GM19193 (cell line): ENCODE measurements around the gene MICAL1.

Experiments
- POLR2A ChIP-seq: IDR thresholded peaks from 4 replicates; pipeline ENCODE4 v1.6.1; 2011; ENCODE audit not compliant: insufficient read depth, insufficient read length; ENCODE audit errors: extremely low read depth

MICAL1 gene

GRCh38 chr6:109482905-109483734 is 27.5 kb upstream of the MICAL1 start, which contains the start of gene ZBTB24:
TSS of gene ZBTB24 (minus strand) at chr6:109483219. CDS start at chr6:109482026, 1,193 bp downstream.
- peak; percentile 78 for TF ChIP-seq POLR2A

DNA sequence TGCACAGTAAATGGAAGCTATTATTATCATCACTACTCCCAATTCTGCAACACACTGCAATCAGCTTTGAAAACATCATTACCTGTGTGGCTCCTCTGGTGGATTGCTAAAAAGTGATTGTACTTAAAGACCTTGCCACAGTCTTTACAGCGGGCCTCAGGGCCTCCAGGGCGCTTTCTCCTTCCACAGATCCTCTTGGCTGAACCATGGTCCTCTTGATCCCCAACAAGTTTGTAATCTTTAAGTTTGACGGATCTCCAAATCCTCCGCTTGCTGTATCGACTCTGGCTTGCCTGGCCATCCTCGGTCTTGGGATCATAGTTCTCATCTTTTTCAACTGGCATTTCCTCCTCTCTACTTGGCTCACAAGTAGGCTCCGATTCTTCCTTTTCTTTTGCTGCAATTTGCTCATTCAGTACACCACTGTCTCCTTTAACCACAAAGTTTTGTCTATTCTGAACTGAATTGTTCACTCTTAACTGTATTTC is 25.5 kb upstream of the MICAL1 start:
- no peak for TF ChIP-seq POLR2A

DNA sequence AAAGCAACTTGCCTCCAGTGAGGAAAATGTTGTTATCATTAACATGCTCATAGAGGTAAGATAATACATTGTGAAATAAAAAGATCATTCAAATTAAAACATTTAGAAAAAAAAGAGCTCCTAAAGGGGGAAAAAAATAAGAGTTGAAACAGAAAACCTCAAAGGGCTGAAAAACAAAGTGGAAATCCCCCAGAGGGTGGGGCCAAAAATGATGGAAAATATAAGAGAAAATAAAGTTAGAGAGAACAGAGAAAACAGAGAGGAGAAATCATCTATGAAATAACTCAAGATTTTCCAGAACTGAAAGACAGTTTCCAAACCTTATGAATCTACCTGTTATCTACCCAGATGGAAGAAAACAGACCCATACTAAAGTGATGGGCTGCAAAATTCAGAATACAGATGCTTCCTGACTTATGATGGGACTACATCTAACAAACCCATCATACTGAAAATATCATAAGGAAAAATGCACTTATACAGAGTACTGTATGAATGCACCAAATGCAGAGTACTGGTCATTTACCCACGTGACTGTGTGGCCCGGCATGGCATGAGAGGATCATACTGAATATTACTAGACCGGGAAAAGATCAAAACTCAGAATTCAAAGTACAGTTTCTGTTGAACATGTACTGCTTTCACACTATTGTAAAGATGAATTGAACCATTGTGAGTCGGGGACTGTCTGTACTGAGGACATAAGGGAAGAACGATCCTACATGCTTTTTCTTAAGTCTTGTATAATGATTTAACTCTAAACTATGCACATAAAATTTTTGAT is 23.5 kb upstream of the MICAL1 start:
- no peak for TF ChIP-seq POLR2A

DNA sequence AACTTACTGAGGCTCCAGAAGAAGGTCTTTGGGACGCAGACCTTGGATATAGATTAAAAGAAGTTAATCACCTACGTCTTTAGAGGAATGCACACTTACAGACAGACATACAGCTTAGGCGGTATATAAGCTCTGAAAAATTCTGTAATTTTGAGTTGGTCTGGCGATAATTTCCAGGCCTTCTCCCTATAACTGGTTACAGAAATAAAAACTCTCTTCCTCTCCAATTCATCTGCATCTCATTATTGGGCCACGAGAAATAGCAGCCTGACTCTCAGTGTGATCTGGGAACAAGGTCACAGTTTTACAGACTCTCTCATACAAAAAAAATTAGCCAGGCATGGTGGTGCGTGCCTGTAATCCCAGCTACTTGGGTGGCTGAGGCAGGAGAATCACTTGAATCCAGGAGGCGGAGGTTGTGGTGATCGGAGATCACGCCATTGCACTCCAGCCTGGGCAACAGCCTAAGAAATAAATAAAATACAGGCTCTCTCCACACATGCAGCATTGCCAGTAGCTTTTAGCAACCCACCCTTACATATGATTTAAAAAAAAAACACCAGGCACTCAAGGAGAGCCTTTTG is 22.7 kb upstream of the MICAL1 start:
- TF ChIP-seq POLR2A = no peak

- TF ChIP-seq POLR2A = no peak
Measured at GRCh38 chr6:109477725-109478124, 22.2 kb upstream of the MICAL1 start.

DNA sequence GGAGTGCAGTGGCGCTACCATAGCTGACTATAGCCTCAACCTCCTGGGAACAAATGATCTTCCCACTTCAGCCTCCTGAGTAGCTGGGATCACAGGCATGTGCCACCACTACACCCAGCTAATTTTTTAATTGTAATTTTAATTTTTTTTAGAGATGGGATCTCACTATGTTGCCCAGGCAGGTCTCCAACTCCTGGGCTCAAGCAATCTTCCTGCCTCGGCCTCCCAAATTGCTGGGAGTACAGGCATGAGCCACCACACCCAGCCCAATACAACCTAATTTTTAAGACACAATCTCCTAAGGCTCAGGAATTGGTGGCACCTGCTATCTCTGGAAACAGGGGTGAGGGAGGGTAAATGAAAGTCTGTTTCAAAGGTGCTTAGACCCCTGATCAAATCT is 21.6 kb upstream of the MICAL1 start:
- TF ChIP-seq POLR2A = no peak

DNA sequence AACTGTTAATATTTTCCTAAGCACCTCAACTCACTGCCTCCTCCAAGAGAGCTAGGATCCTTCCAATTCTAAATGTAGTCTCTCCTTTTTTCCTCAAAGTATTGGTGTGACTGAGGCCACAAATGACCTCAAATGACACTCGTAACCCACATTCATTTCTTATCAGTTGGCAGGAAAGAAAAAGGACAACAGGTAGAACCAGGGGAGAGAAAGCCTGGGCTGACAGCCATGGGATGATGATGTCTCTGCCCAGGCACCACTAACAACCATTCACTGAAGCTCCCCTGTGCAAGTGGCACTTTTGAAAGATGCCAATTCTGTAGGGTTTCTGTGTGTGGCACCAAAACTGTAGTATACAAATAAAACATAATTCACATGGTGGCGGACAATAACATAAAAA is 20.1 kb upstream of the MICAL1 start:
- TF ChIP-seq POLR2A = no peak

GRCh38 chr6:109474995-109475394 is 19.4 kb upstream of the MICAL1 start:
- TF ChIP-seq POLR2A = no peak

- TF ChIP-seq POLR2A = no peak
Measured at GRCh38 chr6:109473120-109473519, 17.5 kb upstream of the MICAL1 start.

GRCh38 chr6:109472132-109472995 is 16.8 kb upstream of the MICAL1 start:
- no peak for TF ChIP-seq POLR2A

DNA sequence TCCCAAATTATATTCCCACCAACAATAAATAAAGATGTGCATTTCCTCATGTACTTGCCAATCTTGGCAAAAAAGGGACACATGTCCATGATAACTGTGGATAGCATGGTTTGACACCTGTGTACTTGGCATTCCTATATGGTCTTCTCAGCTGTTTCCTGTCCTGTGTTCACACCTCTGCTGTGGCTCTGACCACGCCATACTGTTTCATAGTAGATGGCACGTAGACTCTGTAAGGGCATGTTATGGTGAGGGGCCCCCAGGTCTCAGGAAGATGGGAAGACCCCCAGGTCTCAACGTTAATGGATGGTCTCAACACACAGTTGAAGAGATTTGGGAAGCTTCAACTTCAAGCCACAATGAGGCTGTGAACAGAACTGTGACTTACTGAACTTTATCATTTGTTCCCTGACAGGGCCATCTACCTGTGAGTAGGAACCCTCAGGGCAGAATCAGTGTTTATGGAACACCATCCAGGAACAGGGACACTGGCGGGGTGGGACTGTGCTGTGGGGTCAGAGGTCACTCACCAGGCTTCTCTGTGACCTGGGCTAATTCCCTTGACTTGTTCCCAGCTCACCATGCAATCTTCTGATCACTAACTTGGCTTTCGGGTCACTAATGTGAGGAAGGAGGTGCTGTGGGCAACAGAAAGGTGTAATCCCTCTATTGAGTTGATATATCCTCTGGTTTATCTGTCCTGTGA is 15.7 kb upstream of the MICAL1 start:
- TF ChIP-seq POLR2A = no peak

DNA sequence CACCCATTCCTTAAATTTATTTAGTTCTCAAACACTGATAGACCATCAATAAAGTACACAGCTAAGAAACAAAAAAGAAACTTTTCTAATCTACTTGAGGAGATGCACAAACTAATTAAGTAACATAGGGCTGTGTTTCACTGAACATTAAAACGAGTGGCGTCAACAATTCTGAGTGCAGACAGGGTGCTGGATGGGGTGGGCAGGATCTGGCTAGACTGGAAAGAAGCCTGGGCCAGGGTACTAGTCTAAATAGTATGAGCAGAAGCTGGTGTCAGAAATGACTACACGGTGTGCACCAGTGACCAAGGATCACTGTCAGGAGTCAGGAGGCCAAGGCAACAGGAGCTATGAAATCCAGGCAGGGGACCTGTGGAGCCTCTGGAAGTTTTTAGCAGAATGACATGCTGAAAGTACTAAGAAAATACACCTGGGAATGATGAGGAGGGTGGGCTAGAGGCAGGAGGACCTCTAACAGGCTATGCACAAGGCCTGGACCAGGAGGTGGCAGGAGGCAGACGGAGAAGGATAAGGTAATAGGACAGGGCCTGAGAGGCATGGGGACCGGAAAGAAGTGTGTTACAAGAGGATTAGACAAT is 14.1 kb upstream of the MICAL1 start:
- no peak for TF ChIP-seq POLR2A

GRCh38 chr6:109467696-109468095 is 12.1 kb upstream of the MICAL1 start:
- TF ChIP-seq POLR2A = no peak

DNA sequence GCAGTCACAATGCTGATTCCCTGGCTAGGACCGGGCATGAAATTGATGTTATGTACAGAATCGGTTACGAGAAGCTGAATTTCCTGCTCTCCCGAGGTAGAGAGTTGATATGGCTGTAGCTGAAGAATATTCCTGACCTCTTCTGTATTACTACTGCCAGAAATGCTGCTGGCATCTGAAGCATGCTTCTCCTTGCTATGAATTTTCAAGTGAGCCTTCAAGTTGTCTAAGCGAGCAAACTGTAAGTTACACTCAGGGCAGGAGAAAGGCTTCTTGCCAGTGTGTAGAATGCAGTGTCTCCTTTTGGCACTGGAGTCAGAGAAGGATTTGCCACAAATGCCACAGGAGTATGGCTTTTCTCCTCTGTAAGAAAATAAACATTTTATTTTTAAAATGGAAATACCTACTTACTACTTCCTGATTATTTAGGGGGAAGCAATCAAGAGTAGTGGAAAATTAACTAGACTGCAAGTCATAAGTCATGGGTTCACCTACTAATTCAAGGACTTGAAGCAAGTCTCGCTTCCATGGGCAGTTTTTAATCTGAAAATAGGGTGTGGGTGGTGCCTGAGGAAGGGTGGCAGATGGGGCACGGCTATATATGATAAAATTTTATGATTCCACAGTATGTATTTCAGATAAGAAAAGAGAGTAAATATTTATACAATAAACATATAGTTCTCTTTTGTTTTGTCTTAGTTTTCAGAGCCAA is 10.8 kb upstream of the MICAL1 start:
- TF ChIP-seq POLR2A = no peak

DNA sequence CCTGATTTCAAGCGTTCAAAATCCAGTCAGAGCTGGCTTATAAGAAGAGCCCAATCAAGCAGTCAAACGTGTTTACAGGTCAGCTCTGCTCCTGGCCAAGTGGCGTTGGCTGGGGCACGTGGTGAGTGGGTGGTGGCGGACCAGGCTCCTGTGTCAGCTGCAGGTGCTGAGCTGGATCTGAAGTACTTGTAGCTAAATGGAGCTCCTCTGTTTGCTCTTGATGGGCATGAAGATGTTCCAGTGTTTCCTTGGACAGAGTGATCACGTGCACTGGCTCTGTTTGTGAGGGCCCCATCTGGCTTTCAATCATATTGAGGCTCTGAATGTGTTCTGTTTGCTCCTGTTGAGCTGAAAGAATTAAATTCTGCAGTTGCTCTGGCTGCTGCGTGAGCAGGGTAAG is 10.2 kb upstream of the MICAL1 start:
- no peak for TF ChIP-seq POLR2A
